GM12878 (cell line): ENCODE measurements around the gene ULK4. TPM values are rescaled to one million over a fixed set of nuclear protein-coding genes. Genes with fewer than 3 reads are reported as not detected.

Experiments used
- ATAC-seq: fragments of 200-7000 bp; cut with Tn5 transposase; 3 replicates; pipeline ENCODE4 v1.9.1; 2020; ENCODE audit warnings: mild to moderate bottlenecking, moderate library complexity
- BruUV-seq: library from RNA; stranded (reverse); fragments of 400-500 nt; replicated peaks from 2 replicates; lab custom pipeline; 2021; lab: Mats Ljungman, UMichigan
- CTCF ChIA-PET: fragments of 300-600 bp; sonication (Branson Sonifier 250); formaldehyde crosslinking; extraction: SDS; loops from one replicate; lab custom pipeline; 2021; ENCODE audit warnings: inconsistent platforms; lab: Yijun Ruan, JAX
- POLR2A ChIA-PET: fragments of 350-600 bp; formaldehyde crosslinking; extraction: SDS; loops from one replicate; lab custom pipeline; 2021; ENCODE audit warnings: inconsistent platforms; lab: Charles Lee
- RAD21 ChIA-PET: fragments of 300-600 bp; sonication (Branson Sonifier 250); formaldehyde crosslinking; loops from one replicate; lab custom pipeline; 2023; ENCODE audit warnings: antibody characterized with exemption; ENCODE audit not compliant: unreplicated experiment; lab: Charles Lee
- SMC1A ChIA-PET: fragments of 300-600 bp; sonication (Branson Sonifier 250); formaldehyde crosslinking; loops from one replicate; lab custom pipeline; 2023; ENCODE audit not compliant: unreplicated experiment, uncharacterized antibody; lab: Charles Lee
- DNase-seq: peaks from one replicate; pipeline ENCODE4 v3.0.0-alpha.2; 2011; ENCODE audit warnings: low read depth, low spot score
- FAIRE-seq: peaks from 3 replicates; lab custom pipeline; 2011; peaks lifted over from hg19 to GRCh38; lab: Jason Lieb, UNC
- H2AFZ ChIP-seq: 2 replicates; pipeline ENCODE4 v1.6.0; 2011; ENCODE audit warnings: low read depth, low read length, control low read depth; ENCODE audit not compliant: control insufficient read depth
- H3K27ac ChIP-seq: 2 replicates; pipeline ENCODE4 v1.5.1; 2011; ENCODE audit warnings: control low read depth; ENCODE audit not compliant: control insufficient read depth, insufficient read depth
- H3K27me3 ChIP-seq, 2 experiments: replicated peaks in 1 of 2; 2 replicates each; pipeline versions ENCODE4 v1.6.0 to v1.6.1; 2011; ENCODE audit warnings: low read length in 1 of 2; ENCODE audit not compliant: control insufficient read depth in 2 of 2, insufficient read depth in 2 of 2
- H3K36me3 ChIP-seq, 2 experiments: 2 replicates each; pipeline ENCODE4 v1.5.1; 2011; ENCODE audit warnings: low read length in 1 of 2; ENCODE audit not compliant: control insufficient read depth in 2 of 2, insufficient read depth in 2 of 2
- H3K4me1 ChIP-seq: 2 replicates; pipeline ENCODE4 v1.6.1; 2011; ENCODE audit warnings: mild to moderate bottlenecking, low read length, moderate library complexity, mixed read lengths; ENCODE audit not compliant: control insufficient read depth, insufficient read depth
- H3K4me2 ChIP-seq: 2 replicates; pipeline ENCODE4 v1.6.0; 2011; ENCODE audit warnings: control low read depth; ENCODE audit not compliant: control insufficient read depth, insufficient read depth
- H3K4me3 ChIP-seq: fragments of 200-600 bp; sonication (generic); 2 replicates; pipeline ENCODE4 v1.5.1; 2016
- H3K79me2 ChIP-seq: 2 replicates; pipeline ENCODE4 v1.6.0; 2011; ENCODE audit warnings: low read length; ENCODE audit not compliant: control insufficient read depth, insufficient read depth
- H3K9ac ChIP-seq: 2 replicates; pipeline ENCODE4 v1.8.0; 2011; ENCODE audit warnings: low read length, control low read depth, mixed read lengths; ENCODE audit not compliant: control insufficient read depth, insufficient read depth
- H3K9me3 ChIP-seq: replicated peaks from 3 replicates; pipeline ENCODE4 v1.5.1; 2011; ENCODE audit warnings: mild to moderate bottlenecking, low read length; ENCODE audit not compliant: control insufficient read depth, insufficient read depth
- H4K20me1 ChIP-seq: 2 replicates; pipeline ENCODE4 v1.6.0; 2011; ENCODE audit not compliant: control insufficient read depth, insufficient read depth
- ASH2L ChIP-seq: fragments of 300-600, 200-600 bp; sonication (generic); IDR thresholded peaks from 2 replicates; pipeline ENCODE4 v1.6.1; 2017; ENCODE audit warnings: low read depth, mild to moderate bottlenecking, borderline replicate concordance
- BRCA1 ChIP-seq: IDR thresholded peaks from 2 replicates; pipeline ENCODE4 v1.6.1; 2011; ENCODE audit warnings: low read depth, low read length, improper control_type of control experiment
- CBX5 ChIP-seq: sonication (generic); IDR thresholded peaks from 2 replicates; pipeline ENCODE4 v1.6.1; 2016; ENCODE audit warnings: low read depth, moderate library complexity, mild to moderate bottlenecking, inconsistent platforms
- CEBPB ChIP-seq, 2 experiments: fragments of 150-350 bp in 1 of 2; IDR thresholded peaks; 2 replicates each; pipeline ENCODE4 v1.6.1; 2012 to 2014; ENCODE audit warnings: low read depth in 2 of 2, low read length in 2 of 2, borderline replicate concordance in 1 of 2, inconsistent platforms in 1 of 2
- CHD1 ChIP-seq: IDR thresholded peaks from 2 replicates; pipeline ENCODE4 v1.6.1; 2012; ENCODE audit warnings: low read depth, low read length, improper control_type of control experiment
- EZH2 ChIP-seq: IDR thresholded peaks from 2 replicates; pipeline ENCODE4 v1.6.1; 2012; ENCODE audit warnings: low read depth, mild to moderate bottlenecking, control low read depth, inconsistent platforms, low read length, borderline replicate concordance; ENCODE audit not compliant: control insufficient read depth
- JUND ChIP-seq: IDR thresholded peaks from 2 replicates; pipeline ENCODE4 v1.6.1; 2012; ENCODE audit warnings: low read depth, mild to moderate bottlenecking, low read length, improper control_type of control experiment, moderate library complexity
- KAT2A ChIP-seq: conservative IDR thresholded peaks from 2 replicates; pipeline ENCODE4 v1.6.1; 2011; ENCODE audit warnings: low read depth, low read length; ENCODE audit not compliant: control insufficient read depth
- NFIC ChIP-seq: IDR thresholded peaks from 2 replicates; pipeline ENCODE4 v1.6.1; 2012; ENCODE audit warnings: low read depth, mild to moderate bottlenecking, inconsistent platforms, low read length, moderate library complexity
- NFYA ChIP-seq: IDR thresholded peaks from 2 replicates; pipeline ENCODE4 v1.6.1; 2011; ENCODE audit warnings: low read depth, mild to moderate bottlenecking, low read length, improper control_type of control experiment, borderline replicate concordance
- NRF1 ChIP-seq: conservative IDR thresholded peaks from 2 replicates; pipeline ENCODE4 v1.6.1; 2011; ENCODE audit warnings: mild to moderate bottlenecking, low read depth, low read length, improper control_type of control experiment
- POLR2A ChIP-seq: IDR thresholded peaks from 2 replicates; pipeline ENCODE4 v1.6.1; 2011; ENCODE audit warnings: low read depth, mild to moderate bottlenecking, low read length
- RAD51 ChIP-seq: fragments of 450-650 bp; IDR thresholded peaks from 2 replicates; pipeline ENCODE4 v1.6.1; 2016; ENCODE audit warnings: moderate library complexity, mild to moderate bottlenecking, inconsistent platforms
- RBBP5 ChIP-seq: fragments of 200-600 bp; sonication (generic); conservative IDR thresholded peaks from 2 replicates; pipeline ENCODE4 v1.6.1; 2016
- RFX5 ChIP-seq: IDR thresholded peaks from 2 replicates; pipeline ENCODE4 v1.6.1; 2011; ENCODE audit warnings: low read depth, low read length, improper control_type of control experiment
- SMAD1 ChIP-seq: fragments of 450-650 bp; IDR thresholded peaks from 2 replicates; pipeline ENCODE4 v1.6.1; 2018; ENCODE audit warnings: mild to moderate bottlenecking, low read depth; ENCODE audit not compliant: partially characterized antibody
- TARDBP ChIP-seq: IDR thresholded peaks from 2 replicates; pipeline ENCODE4 v1.6.1; 2016; ENCODE audit warnings: borderline replicate concordance
- ZSCAN29 ChIP-seq: fragments of 450-650 bp; IDR thresholded peaks from 2 replicates; pipeline ENCODE4 v1.6.1; 2017; ENCODE audit warnings: mild to moderate bottlenecking, moderate library complexity
- WGBS: methylation state at CpG from one replicate; pipeline ENCODE4 v1.1.6; 2016; ENCODE audit warnings: low lambda C conversion rate; ENCODE audit not compliant: insufficient replicate concordance, insufficient coverage; ENCODE audit errors: missing lambda C conversion rate; 5-methylcytosine and 5-hydroxymethylcytosine counted together
- in situ Hi-C: fragments of 300-500 bp; cut with MboI; formaldehyde crosslinking; loops from 9 replicates; pipeline ENCODE4 v1.14.3; 2018; ENCODE audit warnings: mixed read lengths
- intact Hi-C: fragments of 100-400 bp; cut with micrococcal nuclease; formaldehyde crosslinking; loops from one replicate; pipeline ENCODE4 v1.14.2; 2022; ENCODE audit not compliant: unreplicated experiment
- polyA plus RNA-seq, 11 experiments: library from polyadenylated mRNA; depleted of rRNA in 4 of 11; unstranded in 6 of 11; stranded (reverse) in 5 of 11; fragments of >200 nt; fragmentation: Nextera tagmentation in 4 of 11; fragmentation: Illumina TruSeq in 1 of 11; extraction: Ambion mirVana in 4 of 11; extraction: Trizol in 1 of 11; gene quantifications; 1 replicate in 1 of 11; 2 replicates in 10 of 11; pipeline versions ENCODE4 v1.2.1 to v1.2.3, GENCODE V29; 2011 to 2016; ENCODE audit warnings: inconsistent platforms in 2 of 11, missing spikeins in 2 of 11, low read depth in 1 of 11
- total RNA-seq, 4 experiments: library from RNA; depleted of rRNA in 3 of 4; stranded (reverse); fragments of >200 nt in 3 of 4; fragmentation: Illumina TruSeq in 1 of 4; extraction: Trizol in 1 of 4; gene quantifications; 2 replicates each; pipeline versions ENCODE4 v1.2.1 to v1.2.3, GENCODE V29; 2013 to 2021
- TF ChIP-seq, protein P1 (sequence below): fragments of 450-650 bp; IDR thresholded peaks from 2 replicates; pipeline ENCODE4 v1.6.1; 2017; ENCODE audit warnings: antibody characterized with exemption, mild to moderate bottlenecking, moderate library complexity

ULK4 gene
- total and polyA plus RNA-seq, 10 of the 15 experiments (the other 5 are each of a cell fraction or from before 2014, with no cell fraction given), result 3.5 to 7.6 (median 6.3) TPM

DNA sequence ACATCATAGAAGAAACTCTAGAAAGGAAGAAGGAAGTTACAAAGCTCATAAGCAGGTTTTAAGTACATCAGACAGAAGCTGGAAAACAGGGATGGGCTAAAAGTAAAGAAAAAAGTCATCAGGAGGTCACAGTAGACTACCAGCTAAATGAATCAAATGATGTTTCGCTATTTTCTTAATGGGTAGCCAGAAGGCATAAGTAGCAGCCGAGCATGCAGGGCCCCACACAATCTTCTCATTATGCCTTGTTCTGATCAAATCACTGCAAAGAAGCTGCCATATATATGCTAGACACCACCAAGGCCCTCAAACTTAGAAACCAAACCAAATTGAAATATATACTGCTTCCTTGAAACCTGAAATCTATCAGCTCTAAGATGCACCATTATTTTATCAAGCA is 349.1 kb downstream of the ULK4 start:
- Histone ChIP-seq H2AFZ (no peak overlapping the region), H3K27ac (no peak overlapping the region), H3K4me3 (no peak overlapping the region), H3K4me1 (peaks cover 6% of the 10 kb centered on the region), H4K20me1 (no peaks in the 10 kb centered on the region)
- 40% methylated on average over 2 of the region's 2 CpGs for WGBS
- CTCF ChIA-PET, result no interaction called here
- TF ChIP-seq EZH2, result no peak
- TF ChIP-seq, protein P1, sequence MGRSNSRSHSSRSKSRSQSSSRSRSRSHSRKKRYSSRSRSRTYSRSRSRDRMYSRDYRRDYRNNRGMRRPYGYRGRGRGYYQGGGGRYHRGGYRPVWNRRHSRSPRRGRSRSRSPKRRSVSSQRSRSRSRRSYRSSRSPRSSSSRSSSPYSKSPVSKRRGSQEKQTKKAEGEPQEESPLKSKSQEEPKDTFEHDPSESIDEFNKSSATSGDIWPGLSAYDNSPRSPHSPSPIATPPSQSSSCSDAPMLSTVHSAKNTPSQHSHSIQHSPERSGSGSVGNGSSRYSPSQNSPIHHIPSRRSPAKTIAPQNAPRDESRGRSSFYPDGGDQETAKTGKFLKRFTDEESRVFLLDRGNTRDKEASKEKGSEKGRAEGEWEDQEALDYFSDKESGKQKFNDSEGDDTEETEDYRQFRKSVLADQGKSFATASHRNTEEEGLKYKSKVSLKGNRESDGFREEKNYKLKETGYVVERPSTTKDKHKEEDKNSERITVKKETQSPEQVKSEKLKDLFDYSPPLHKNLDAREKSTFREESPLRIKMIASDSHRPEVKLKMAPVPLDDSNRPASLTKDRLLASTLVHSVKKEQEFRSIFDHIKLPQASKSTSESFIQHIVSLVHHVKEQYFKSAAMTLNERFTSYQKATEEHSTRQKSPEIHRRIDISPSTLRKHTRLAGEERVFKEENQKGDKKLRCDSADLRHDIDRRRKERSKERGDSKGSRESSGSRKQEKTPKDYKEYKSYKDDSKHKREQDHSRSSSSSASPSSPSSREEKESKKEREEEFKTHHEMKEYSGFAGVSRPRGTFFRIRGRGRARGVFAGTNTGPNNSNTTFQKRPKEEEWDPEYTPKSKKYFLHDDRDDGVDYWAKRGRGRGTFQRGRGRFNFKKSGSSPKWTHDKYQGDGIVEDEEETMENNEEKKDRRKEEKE, result no peak
- no peak for TF ChIP-seq NRF1
- TF ChIP-seq NFYA, result no peak
- TF ChIP-seq TARDBP, result no peak
- TF ChIP-seq JUND, result no peak
- no peak for TF ChIP-seq ASH2L
- TF ChIP-seq ZSCAN29, result no peak
- no peak for TF ChIP-seq BRCA1
- TF ChIP-seq CBX5, result no peak
- TF ChIP-seq KAT2A, result no peak
- no peak for TF ChIP-seq RFX5
- TF ChIP-seq CEBPB (IDR thresholded peaks at IDR 0.05; ENCODE audit: borderline replicate concordance in 1 of 2, low read depth in 2 of 2, low read length in 2 of 2), result no peak
- TF ChIP-seq RAD51, result no peak
- no peak for TF ChIP-seq CHD1
- TF ChIP-seq SMAD1, result no peak
- no peak for TF ChIP-seq RBBP5
- no peak for TF ChIP-seq POLR2A
- TF ChIP-seq NFIC, result no peak
- TF ChIP-seq, all 136 proteins: peak for 0
- intact Hi-C loops (no loop called here), in situ Hi-C loops (no loop called here)
- ChIA-PET RAD21 (no interaction called here), POLR2A (no interaction called here), SMC1A (interaction anchor here (0.6 kb wide), 1 partner anchor 56 kb away, joined by 4 read pairs; no protein-coding TSS in a partner anchor)
- BruUV-seq, result no TSS peak
- H3K9me3 ChIP-seq, result no peaks in the 10 kb centered on the region
- no peaks in the 10 kb centered on the region for H3K27me3 ChIP-seq
- no peak overlapping the region for H3K9ac ChIP-seq
- ATAC-seq (no peak), FAIRE-seq (no peak), DNase-seq (no peak)
- H3K79me2 ChIP-seq, result no peaks in the 10 kb centered on the region
- no peak overlapping the region for H3K4me2 ChIP-seq
- no peaks in the 10 kb centered on the region for H3K36me3 ChIP-seq
